Hepatocyte (in vitro differentiated cells): ENCODE data around the gene PDE11A. TPM values are rescaled to one million over a fixed set of nuclear protein-coding genes. Genes with fewer than 3 reads are reported as not detected.

ENCODE experiments used
- DNase-seq: peaks from one replicate; pipeline ENCODE4 v3.0.0-alpha.2; 2016; ENCODE audit warnings: low spot score
- H2AFZ ChIP-seq: fragments of 200-600 bp; sonication (generic); 2 replicates; pipeline ENCODE4 v1.6.0; 2016; ENCODE audit warnings: antibody characterized with exemption, mild to moderate bottlenecking
- H3K27ac ChIP-seq: fragments of 200-600 bp; sonication (generic); 2 replicates; pipeline ENCODE4 v1.5.1; 2016; ENCODE audit warnings: mild to moderate bottlenecking
- H3K27me3 ChIP-seq: fragments of 200-600 bp; sonication (generic); 2 replicates; pipeline ENCODE4 v1.6.1; 2016
- H3K36me3 ChIP-seq: fragments of 200-600 bp; sonication (generic); replicated peaks from 2 replicates; pipeline ENCODE4 v1.5.1; 2016; ENCODE audit warnings: low read depth; ENCODE audit not compliant: insufficient read depth
- H3K4me1 ChIP-seq: fragments of 200-600 bp; sonication (generic); 2 replicates; pipeline ENCODE4 v1.5.1; 2016; ENCODE audit warnings: mild to moderate bottlenecking, moderate library complexity; ENCODE audit not compliant: insufficient read depth
- H3K4me2 ChIP-seq: fragments of 200-600 bp; sonication (generic); 2 replicates; pipeline ENCODE4 v1.6.0; 2016
- H3K4me3 ChIP-seq: fragments of 200-600 bp; sonication (generic); 2 replicates; pipeline ENCODE4 v1.5.1; 2016; ENCODE audit warnings: mild to moderate bottlenecking
- H3K79me2 ChIP-seq: fragments of 200-600 bp; sonication (generic); 2 replicates; pipeline ENCODE4 v1.6.0; 2017; ENCODE audit warnings: mild to moderate bottlenecking
- H3K9me2 ChIP-seq: fragments of 200-600 bp; sonication (generic); replicated peaks from 2 replicates; pipeline ENCODE4 v1.6.0; 2017; ENCODE audit warnings: mild to moderate bottlenecking; ENCODE audit not compliant: insufficient read depth
- H3K9me3 ChIP-seq: fragments of 200-600 bp; sonication (generic); 2 replicates; pipeline ENCODE4 v1.5.1; 2016; ENCODE audit warnings: low read depth, mild to moderate bottlenecking
- H4K20me1 ChIP-seq: fragments of 200-600 bp; sonication (generic); 2 replicates; pipeline ENCODE4 v1.6.0; 2016; ENCODE audit warnings: mild to moderate bottlenecking; ENCODE audit not compliant: insufficient read depth, poor library complexity, severe bottlenecking
- CTCF ChIP-seq: fragments of 200-600 bp; sonication (generic); IDR thresholded peaks from 2 replicates; pipeline ENCODE4 v1.5.1; 2016; ENCODE audit warnings: antibody characterized with exemption, mild to moderate bottlenecking; ENCODE audit not compliant: poor library complexity
- EZH2 ChIP-seq: fragments of 200-600 bp; sonication (generic); IDR thresholded peaks from 2 replicates; pipeline ENCODE4 v1.6.1; 2016; ENCODE audit warnings: antibody characterized with exemption, mild to moderate bottlenecking, borderline replicate concordance
- EZH2phosphoT487 ChIP-seq: fragments of 200-600 bp; sonication (generic); IDR thresholded peaks from one replicate; pipeline ENCODE4 v1.6.1; 2018; ENCODE audit warnings: antibody characterized with exemption, mild to moderate bottlenecking, low read depth, moderate library complexity; ENCODE audit not compliant: unreplicated experiment, severe bottlenecking
- WGBS: methylation state at CpG from one replicate; pipeline ENCODE4 v1.1.6; 2016; ENCODE audit warnings: low lambda C conversion rate; ENCODE audit errors: missing lambda C conversion rate; 5-methylcytosine and 5-hydroxymethylcytosine counted together
- polyA plus RNA-seq: library from polyadenylated mRNA; unstranded; fragments of >200 nt; fragmentation: Nextera tagmentation; extraction: Ambion mirVana; gene quantifications from 2 replicates; pipeline ENCODE4 v1.2.1, GENCODE V29; 2016
- total RNA-seq: library from RNA; depleted of rRNA; stranded (reverse); fragments of >200 nt; gene quantifications from 2 replicates; pipeline ENCODE4 v1.2.3, GENCODE V29; 2014

The PDE11A gene
- total and polyA plus RNA-seq, 2 experiments from 2014 or later: 0.71 to 1.9 TPM

GRCh38 chr2:177759443-177759842, 313.1 kb downstream of the PDE11A start:
- DNase-seq: no peak
- Histone ChIP-seq H3K36me3 (no peaks in the 10 kb centered on the region), H3K27ac (no peak overlapping the region), H2AFZ (no peak overlapping the region), H3K4me3 (no peak overlapping the region), H3K27me3 (no peaks in the 10 kb centered on the region), H4K20me1 (no peaks in the 10 kb centered on the region), H3K4me2 (no peak overlapping the region), H3K4me1 (peaks cover 1% of the 10 kb centered on the region), H3K79me2 (no peaks in the 10 kb centered on the region), H3K9me2 (no peaks in the 10 kb centered on the region), H3K9me3 (no peaks in the 10 kb centered on the region)
- WGBS: 58% methylated on average over 3 of the region's 3 CpGs
- TF ChIP-seq EZH2 (no peak), CTCF (no peak), EZH2phosphoT487 (no peak)

- Histone ChIP-seq H2AFZ (no peak overlapping the region), H3K4me2 (no peak overlapping the region)
- DNase-seq: peak; percentile 71
Observed at GRCh38 chr2:177758591-177759371, 313.8 kb downstream of the PDE11A start.

GRCh38 chr2:177756336-177756735, 316.2 kb downstream of the PDE11A start:
- Histone ChIP-seq H3K27ac (no peak overlapping the region), H3K36me3 (no peaks in the 10 kb centered on the region), H4K20me1 (no peaks in the 10 kb centered on the region), H3K9me3 (no peaks in the 10 kb centered on the region), H3K9me2 (no peaks in the 10 kb centered on the region), H3K79me2 (no peaks in the 10 kb centered on the region), H2AFZ (no peak overlapping the region), H3K4me3 (no peak overlapping the region), H3K4me2 (no peak overlapping the region), H3K4me1 (peaks cover 5% of the 10 kb centered on the region), H3K27me3 (no peaks in the 10 kb centered on the region)
- 62% methylated on average over 4 of the region's 4 CpGs for WGBS
- DNase-seq: no peak
- TF ChIP-seq EZH2: no peak
- no peak for TF ChIP-seq CTCF
- no peak for TF ChIP-seq EZH2phosphoT487

More at GRCh38 chr2:177758591-177759371, 313.8 kb downstream of the PDE11A start:
- WGBS: 28% methylated on average over 11 of the region's 11 CpGs
- H3K9me2 ChIP-seq: no peaks in the 10 kb centered on the region
- no peaks in the 10 kb centered on the region for H3K36me3 ChIP-seq
- no peaks in the 10 kb centered on the region for H4K20me1 ChIP-seq
- no peaks in the 10 kb centered on the region for H3K79me2 ChIP-seq
- no peaks in the 10 kb centered on the region for H3K27me3 ChIP-seq
- H3K9me3 ChIP-seq: no peaks in the 10 kb centered on the region
- H3K27ac ChIP-seq: no peak overlapping the region
- H3K4me3 ChIP-seq: no peak overlapping the region
- TF ChIP-seq CTCF: peak; percentile 80
- TF ChIP-seq EZH2phosphoT487: no peak
- H3K4me1 ChIP-seq: peaks cover 5% of the 10 kb centered on the region
